NCI-H2107 treated with DMSO at 0.1 percent for 48 hours (cell line): Measurements from ENCODE around the gene ADAP1.

Experiments
- DNase-seq: peaks from one replicate; lab custom pipeline; 2025; ENCODE audit not compliant: unreplicated experiment; lab: John Stamatoyannopoulos, UW

The ADAP1 gene

GRCh38 chr7:988963-989529, 34.6 kb upstream of the ADAP1 start:
- no peak for DNase-seq

- no peak for DNase-seq
Observed at GRCh38 chr7:988426-988911, 34.0 kb upstream of the ADAP1 start.

- no peak for DNase-seq
Observed at GRCh38 chr7:987909-988308, 33.4 kb upstream of the ADAP1 start.

GRCh38 chr7:986766-987751, 32.6 kb upstream of the ADAP1 start:
- DNase-seq: no peak

- no peak for DNase-seq
Observed at GRCh38 chr7:985915-986741, 31.6 kb upstream of the ADAP1 start.

GRCh38 chr7:985127-985416, 30.6 kb upstream of the ADAP1 start:
- DNase-seq: no peak

- DNase-seq: no peak
Observed at GRCh38 chr7:984361-985126, 30.1 kb upstream of the ADAP1 start.

- DNase-seq: no peak
Observed at GRCh38 chr7:983616-984071, 29.2 kb upstream of the ADAP1 start.

- DNase-seq: no peak
Observed at GRCh38 chr7:983004-983615, 28.6 kb upstream of the ADAP1 start, which contains the start of gene CYP2W1. CYP2W1 (plus strand) TSS chr7:983181; CDS start chr7:983212, 31 bp downstream.

- DNase-seq: no peak
Observed at GRCh38 chr7:982511-983003, 28.1 kb upstream of the ADAP1 start.

- no peak for DNase-seq
Observed at GRCh38 chr7:981793-982510, 27.5 kb upstream of the ADAP1 start.

GRCh38 chr7:979886-980571, 25.5 kb upstream of the ADAP1 start:
- no peak for DNase-seq

- no peak for DNase-seq
Observed at GRCh38 chr7:979151-979550, 24.7 kb upstream of the ADAP1 start.

- no peak for DNase-seq
Observed at GRCh38 chr7:978416-979091, 24.1 kb upstream of the ADAP1 start.

- no peak for DNase-seq
Observed at GRCh38 chr7:978049-978346, 23.5 kb upstream of the ADAP1 start.

- peak; percentile 75 for DNase-seq
Observed at GRCh38 chr7:977326-978048, 23.0 kb upstream of the ADAP1 start.

GRCh38 chr7:976901-977325, 22.4 kb upstream of the ADAP1 start:
- no peak for DNase-seq
